Uterus (tissue), 4 donors: ENCODE results near the gene CPOX. TPM values are rescaled to one million over a fixed set of nuclear protein-coding genes. Genes with fewer than 3 reads are reported as not detected.
"Not testable (repeated sequence)": the region's sequence is repeated elsewhere in the genome, so short reads cannot be mapped to it uniquely, and the experiment has no call there.

Experiments
- DNase-seq, 2 donors: peaks; one replicate each; pipeline ENCODE4 v3.0.0-alpha.2; 2019 to 2020
- H3K27ac ChIP-seq, 2 donors: fragments of 200-600 bp; sonication (generic); 1 replicate in 1 of 2; 2 replicates in 1 of 2; pipeline ENCODE4 v1.5.1; 2016 to 2018
- H3K27me3 ChIP-seq, 2 donors: fragments of 200-600 bp; sonication (generic); one replicate each; pipeline ENCODE4 v1.5.1; 2018 to 2019; ENCODE audit warnings: control low read depth in 1 of 2
- H3K36me3 ChIP-seq, 2 donors: fragments of 200-600 bp; sonication (generic); one replicate each; pipeline ENCODE4 v1.5.1; 2019; ENCODE audit warnings: control low read depth in 1 of 2
- H3K4me1 ChIP-seq, 2 donors: fragments of 200-600 bp; sonication (generic); one replicate each; pipeline ENCODE4 v1.5.1; 2018 to 2019; ENCODE audit warnings: control low read depth in 1 of 2
- H3K4me3 ChIP-seq, 2 donors: fragments of 200-600 bp; sonication (generic); 1 replicate in 1 of 2; 2 replicates in 1 of 2; pipeline ENCODE4 v1.5.1; 2018 to 2019; ENCODE audit warnings: mild to moderate bottlenecking in 1 of 2
- H3K9me3 ChIP-seq, 2 donors: fragments of 200-600 bp; sonication (generic); one replicate each; pipeline ENCODE4 v1.5.1; 2019; ENCODE audit warnings: control low read depth in 1 of 2
- CTCF ChIP-seq, 4 experiments: fragments of 200-600 bp in 2 of 4; fragments of 450-650 bp in 2 of 4; sonication (generic) in 2 of 4; IDR thresholded peaks; one replicate each; pipeline ENCODE4 v1.5.1; 2016 to 2019; ENCODE audit warnings: antibody characterized with exemption in 4 of 4, mild to moderate bottlenecking in 2 of 4, moderate library complexity in 1 of 4
- POLR2A ChIP-seq, 2 donors: fragments of 450-650 bp; IDR thresholded peaks; one replicate each; pipeline ENCODE4 v1.6.1; 2016; ENCODE audit warnings: antibody characterized with exemption in 2 of 2, mild to moderate bottlenecking in 1 of 2, moderate library complexity in 1 of 2
- intact Hi-C: fragments of 100-400 bp; cut with DNase I; formaldehyde crosslinking; loops from one replicate; pipeline ENCODE4 v1.15.1; 2023; ENCODE audit warnings: low total_unique reads
- total RNA-seq, 4 donors: library from RNA; depleted of rRNA in 3 of 4; stranded (reverse); fragments of >200 nt in 3 of 4; gene quantifications; one replicate each; pipeline versions ENCODE4 v1.1.0 to v1.2.4, GENCODE V29; 2014 to 2023
- donor health status: DM: yes; HTN: yes; CAD: no.

Gene CPOX
- total RNA-seq, result 10 to 100 TPM in 3 of 4 donors, 1 to 10 TPM in 1; 2.8 to 30.5 (median 17.7) TPM

GRCh38 chr3:98593046-98593936, at the start of gene CPOX:
TSS of gene CPOX (minus strand) at chr3:98593611. CDS start at chr3:98593504, 107 bp downstream.
- intact Hi-C loops, result no loop called here
- Histone ChIP-seq H3K9me3 (no peaks in the 10 kb centered on the region), H3K36me3 (no peaks in the 10 kb centered on the region), H3K4me1 (no peaks in the 10 kb centered on the region), H3K4me3 (peak within 1 kb of the TSS; percentile 50 to 76), H3K27ac (peak within 1 kb of the TSS; percentile 75 to 87), H3K27me3 (no peaks in the 10 kb centered on the region)
- TF ChIP-seq CTCF (IDR thresholded peaks at IDR 0.05) (no peak), POLR2A (IDR thresholded peaks at IDR 0.05) (peak; percentile 43 to 57)
- peak; percentile 83 for DNase-seq

GRCh38 chr3:98642769-98643168, 49.4 kb upstream of the CPOX start:
- H3K36me3 ChIP-seq, intact Hi-C loops, H3K4me1 ChIP-seq, H3K9me3 ChIP-seq, DNase-seq, H3K4me3 ChIP-seq, H3K27ac ChIP-seq, H3K27me3 ChIP-seq: not testable (repeated sequence)

GRCh38 chr3:98641756-98642155, 48.3 kb upstream of the CPOX start:
- H3K9me3 ChIP-seq, intact Hi-C loops, H3K4me3 ChIP-seq, H3K4me1 ChIP-seq, DNase-seq, H3K27me3 ChIP-seq, H3K27ac ChIP-seq, H3K36me3 ChIP-seq: not testable (repeated sequence)

GRCh38 chr3:98638515-98638914, 45.1 kb upstream of the CPOX start:
- DNase-seq, H3K4me3 ChIP-seq, H3K27me3 ChIP-seq, H3K9me3 ChIP-seq, H3K4me1 ChIP-seq, intact Hi-C loops, H3K27ac ChIP-seq, H3K36me3 ChIP-seq: not testable (repeated sequence)

GRCh38 chr3:98630416-98630815, 37.0 kb upstream of the CPOX start:
- Histone ChIP-seq H3K36me3 (no peaks in the 10 kb centered on the region), H3K4me1 (no peaks in the 10 kb centered on the region), H3K4me3 (no peak overlapping the region), H3K27me3 (no peaks in the 10 kb centered on the region), H3K9me3 (no peaks in the 10 kb centered on the region), H3K27ac (no peak overlapping the region)
- TF ChIP-seq CTCF (IDR thresholded peaks at IDR 0.05), result no peak
- no peak for TF ChIP-seq POLR2A (IDR thresholded peaks at IDR 0.05)
- intact Hi-C loops, result no loop called here
- DNase-seq, result no peak

- H3K4me1 ChIP-seq, result no peaks in the 10 kb centered on the region
- DNase-seq, result no peak
- H3K27ac ChIP-seq, result no peak overlapping the region
- no peaks in the 10 kb centered on the region for H3K27me3 ChIP-seq
- H3K4me3 ChIP-seq, result no peak overlapping the region
- TF ChIP-seq CTCF (IDR thresholded peaks at IDR 0.05), result no peak
- TF ChIP-seq POLR2A (IDR thresholded peaks at IDR 0.05), result no peak
- intact Hi-C loops, result no loop called here
- no peaks in the 10 kb centered on the region for H3K9me3 ChIP-seq
- no peaks in the 10 kb centered on the region for H3K36me3 ChIP-seq
These were observed 34.9 kb upstream of the CPOX start for GRCh38 chr3:98628317-98628716.
